ENCODE results near the gene JARID2. TPM values are rescaled to one million over a fixed set of nuclear protein-coding genes. Genes with fewer than 3 reads are reported as not detected.

Gene JARID2
- total RNA-seq, 1 donor, result 9.1 TPM

- DNase-seq (ENCODE audit: low read depth), result no peak
- no peak for TF ChIP-seq CTCF (IDR thresholded peaks at IDR 0.05; ENCODE audit: insufficient read depth, low read depth, low read length)
- no peak overlapping the region for H3K4me3 ChIP-seq (ENCODE audit: low read depth, low read length)
These were observed 92.6 kb downstream of the JARID2 start for GRCh38 chr6:15338476-15338875.

GRCh38 chr6:15339081-15339480 is 93.2 kb downstream of the JARID2 start:
- H3K4me3 ChIP-seq (ENCODE audit: low read depth, low read length), result no peak overlapping the region
- peak; percentile 79 for DNase-seq (ENCODE audit: low read depth)
- no peak for TF ChIP-seq CTCF (IDR thresholded peaks at IDR 0.05; ENCODE audit: insufficient read depth, low read depth, low read length)

DNA sequence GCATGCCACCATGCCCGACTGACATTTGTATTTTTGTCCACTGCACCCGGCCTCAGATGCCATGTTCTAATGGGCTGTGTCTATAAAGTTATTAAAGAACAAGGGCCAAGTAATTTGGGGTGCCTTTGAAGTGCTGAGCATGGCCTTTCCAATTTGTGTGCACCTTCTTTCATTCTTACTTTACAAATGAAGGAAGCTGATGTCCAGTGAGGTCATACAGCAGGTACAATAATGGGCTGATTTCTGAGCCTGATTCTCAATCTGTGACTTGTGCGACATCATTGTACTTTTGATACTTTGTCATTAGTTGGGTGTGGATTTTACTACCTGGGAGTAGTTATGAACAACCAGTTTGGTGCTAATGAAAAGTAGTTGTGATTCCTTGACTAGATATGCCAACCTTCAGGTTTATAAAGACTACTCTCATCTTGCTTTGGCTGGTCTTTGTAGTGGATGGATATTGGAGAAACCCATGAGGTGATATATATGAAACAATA is 94.3 kb downstream of the JARID2 start:
- H3K4me3 ChIP-seq (ENCODE audit: low read depth, low read length), result no peak overlapping the region
- DNase-seq (ENCODE audit: low read depth), result no peak
- no peak for TF ChIP-seq CTCF (IDR thresholded peaks at IDR 0.05; ENCODE audit: insufficient read depth, low read depth, low read length)

- no peak for TF ChIP-seq CTCF (IDR thresholded peaks at IDR 0.05; ENCODE audit: insufficient read depth, low read depth, low read length)
- no peak overlapping the region for H3K4me3 ChIP-seq (ENCODE audit: low read depth, low read length)
- no peak for DNase-seq (ENCODE audit: low read depth)
These were observed 94.9 kb downstream of the JARID2 start for GRCh38 chr6:15340775-15341174.

DNA sequence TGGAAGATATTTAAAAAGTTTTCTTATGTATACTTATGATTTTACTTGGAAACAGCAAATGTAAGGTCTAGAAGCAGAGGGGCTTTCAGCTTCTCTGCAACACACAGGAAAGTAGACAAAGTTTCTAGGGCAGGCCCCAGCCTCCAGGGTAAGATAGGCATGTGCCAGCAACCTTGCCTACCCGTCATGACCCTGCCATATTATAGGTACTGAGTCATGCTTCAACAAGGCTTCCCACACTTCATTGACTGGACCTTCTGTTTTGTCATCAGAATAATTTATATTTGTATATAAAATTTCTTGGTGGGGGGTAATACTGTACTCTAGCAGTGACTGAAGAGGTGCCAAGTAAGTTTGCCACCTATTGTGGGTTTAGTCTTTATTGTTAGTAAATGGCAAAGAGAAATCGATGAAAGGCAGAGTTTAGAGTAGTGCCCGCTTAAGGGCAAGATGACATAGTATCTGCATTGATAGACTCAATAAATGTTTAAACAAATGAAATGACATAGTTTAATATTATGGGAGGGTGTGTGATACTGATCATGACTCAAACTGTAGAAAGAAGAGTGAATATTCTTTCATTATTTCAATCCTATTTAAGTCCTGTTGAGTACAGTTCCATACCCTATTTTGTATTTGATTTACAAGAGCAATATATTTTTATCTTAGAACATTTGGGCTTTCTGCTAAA is 95.6 kb downstream of the JARID2 start:
- TF ChIP-seq CTCF (IDR thresholded peaks at IDR 0.05; ENCODE audit: insufficient read depth, low read depth, low read length), result no peak
- DNase-seq (ENCODE audit: low read depth), result no peak
- H3K4me3 ChIP-seq (ENCODE audit: low read depth, low read length), result no peak overlapping the region

GRCh38 chr6:15342114-15342513 is 96.2 kb downstream of the JARID2 start:
- no peak for DNase-seq (ENCODE audit: low read depth)
- TF ChIP-seq CTCF (IDR thresholded peaks at IDR 0.05; ENCODE audit: insufficient read depth, low read depth, low read length), result no peak
- H3K4me3 ChIP-seq (ENCODE audit: low read depth, low read length), result no peak overlapping the region
